ENCODE results near the gene PAK4. TPM values are rescaled to one million over a fixed set of nuclear protein-coding genes. Genes with fewer than 3 reads are reported as not detected.

PAK4 gene
- total and polyA plus RNA-seq, 9 of the 15 experiments (the other 6 are each of a cell fraction or from before 2014, with no cell fraction given), result 0.21 to 33.5 (median 5.8) TPM

DNA sequence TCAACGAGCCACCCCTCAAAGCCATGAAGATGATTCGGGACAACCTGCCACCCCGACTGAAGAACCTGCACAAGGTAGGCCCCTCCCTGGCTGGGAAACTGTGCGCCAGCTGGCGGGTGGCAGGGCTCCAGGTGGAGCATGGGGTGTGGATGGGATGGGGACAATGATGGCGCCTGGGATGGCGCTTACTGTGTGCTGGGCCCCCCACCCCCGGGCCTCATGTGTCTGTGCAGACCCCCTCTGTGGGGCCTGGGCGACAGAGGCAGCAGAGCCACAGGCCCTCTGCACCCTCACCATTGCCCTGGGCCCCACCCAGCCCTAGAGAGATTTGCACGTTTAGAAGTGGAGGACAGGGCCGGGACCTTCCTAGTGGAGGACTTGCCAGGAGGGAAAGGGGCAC lies 52.1 kb downstream of the PAK4 start:
- Histone ChIP-seq H3K4me1 (replicated peaks in 1 of 2; ENCODE audit: control insufficient read depth in 2 of 2, insufficient read depth in 2 of 2, low read length in 2 of 2) (peaks cover 0 to 30% of the 10 kb centered on the region in 2 experiments; a peak in 2 of 5 replicates), H3K9me3 (replicated peaks; ENCODE audit: control insufficient read depth, insufficient read depth, low read depth, low read length) (no peaks in the 10 kb centered on the region), H3K9me1 (ENCODE audit: control insufficient read depth, insufficient read depth, low read length) (no peaks in the 10 kb centered on the region), H3K4me2 (ENCODE audit: insufficient read depth, low read length) (no peak overlapping the region), H3K36me3 (ENCODE audit: control insufficient read depth, insufficient read depth, low read length) (peaks cover 45% of the 10 kb centered on the region; the same call in 2 of the 3 replicates), H3K27me3 (ENCODE audit: control insufficient read depth in 2 of 2, insufficient read depth in 2 of 2, low read length in 2 of 2) (no peaks in the 10 kb centered on the region), H3K27ac (ENCODE audit: extremely low read depth, low read depth, low read length) (no peak overlapping the region), H2AFZ (ENCODE audit: low read depth, low read length) (no peak overlapping the region), H3K4me3 (no peak overlapping the region), H3K9ac (ENCODE audit: insufficient read depth in 1 of 2, low read depth in 2 of 2, low read length in 2 of 2) (no peak overlapping the region), H3K79me2 (ENCODE audit: control insufficient read depth, insufficient read depth, low read length) (no peaks in the 10 kb centered on the region), H4K20me1 (replicated peaks; ENCODE audit: control insufficient read depth, insufficient read depth, low read length) (no peaks in the 10 kb centered on the region)
- CTCF ChIA-PET (ENCODE audit: low intra/inter-chr PET ratio), result no interaction called here
- no TSS peak for BruUV-seq (replicated peaks)
- in situ Hi-C loops (cut with MboI), result no loop called here
- no peak for DNase-seq (ENCODE audit: extremely low read depth in 1 of 4, low spot score in 3 of 4)
- intact Hi-C loops (cut with micrococcal nuclease), result no loop called here
- POLR2A ChIA-PET, result no interaction called here
- FAIRE-seq, result no peak
- 88% methylated on average over 9 of the region's 11 CpGs for WGBS (ENCODE audit: insufficient coverage, low coverage, missing lambda C conversion rate)
- no peak for TF ChIP-seq CCAR2 (IDR thresholded peaks at IDR 0.05; ENCODE audit: low read depth, low read length)
- TF ChIP-seq, protein P1, sequence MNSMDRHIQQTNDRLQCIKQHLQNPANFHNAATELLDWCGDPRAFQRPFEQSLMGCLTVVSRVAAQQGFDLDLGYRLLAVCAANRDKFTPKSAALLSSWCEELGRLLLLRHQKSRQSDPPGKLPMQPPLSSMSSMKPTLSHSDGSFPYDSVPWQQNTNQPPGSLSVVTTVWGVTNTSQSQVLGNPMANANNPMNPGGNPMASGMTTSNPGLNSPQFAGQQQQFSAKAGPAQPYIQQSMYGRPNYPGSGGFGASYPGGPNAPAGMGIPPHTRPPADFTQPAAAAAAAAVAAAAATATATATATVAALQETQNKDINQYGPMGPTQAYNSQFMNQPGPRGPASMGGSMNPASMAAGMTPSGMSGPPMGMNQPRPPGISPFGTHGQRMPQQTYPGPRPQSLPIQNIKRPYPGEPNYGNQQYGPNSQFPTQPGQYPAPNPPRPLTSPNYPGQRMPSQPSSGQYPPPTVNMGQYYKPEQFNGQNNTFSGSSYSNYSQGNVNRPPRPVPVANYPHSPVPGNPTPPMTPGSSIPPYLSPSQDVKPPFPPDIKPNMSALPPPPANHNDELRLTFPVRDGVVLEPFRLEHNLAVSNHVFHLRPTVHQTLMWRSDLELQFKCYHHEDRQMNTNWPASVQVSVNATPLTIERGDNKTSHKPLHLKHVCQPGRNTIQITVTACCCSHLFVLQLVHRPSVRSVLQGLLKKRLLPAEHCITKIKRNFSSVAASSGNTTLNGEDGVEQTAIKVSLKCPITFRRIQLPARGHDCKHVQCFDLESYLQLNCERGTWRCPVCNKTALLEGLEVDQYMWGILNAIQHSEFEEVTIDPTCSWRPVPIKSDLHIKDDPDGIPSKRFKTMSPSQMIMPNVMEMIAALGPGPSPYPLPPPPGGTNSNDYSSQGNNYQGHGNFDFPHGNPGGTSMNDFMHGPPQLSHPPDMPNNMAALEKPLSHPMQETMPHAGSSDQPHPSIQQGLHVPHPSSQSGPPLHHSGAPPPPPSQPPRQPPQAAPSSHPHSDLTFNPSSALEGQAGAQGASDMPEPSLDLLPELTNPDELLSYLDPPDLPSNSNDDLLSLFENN (IDR thresholded peaks at IDR 0.05; ENCODE audit: low read depth in 2 of 2, low read length in 2 of 2), result no peak
- TF ChIP-seq, protein P2, sequence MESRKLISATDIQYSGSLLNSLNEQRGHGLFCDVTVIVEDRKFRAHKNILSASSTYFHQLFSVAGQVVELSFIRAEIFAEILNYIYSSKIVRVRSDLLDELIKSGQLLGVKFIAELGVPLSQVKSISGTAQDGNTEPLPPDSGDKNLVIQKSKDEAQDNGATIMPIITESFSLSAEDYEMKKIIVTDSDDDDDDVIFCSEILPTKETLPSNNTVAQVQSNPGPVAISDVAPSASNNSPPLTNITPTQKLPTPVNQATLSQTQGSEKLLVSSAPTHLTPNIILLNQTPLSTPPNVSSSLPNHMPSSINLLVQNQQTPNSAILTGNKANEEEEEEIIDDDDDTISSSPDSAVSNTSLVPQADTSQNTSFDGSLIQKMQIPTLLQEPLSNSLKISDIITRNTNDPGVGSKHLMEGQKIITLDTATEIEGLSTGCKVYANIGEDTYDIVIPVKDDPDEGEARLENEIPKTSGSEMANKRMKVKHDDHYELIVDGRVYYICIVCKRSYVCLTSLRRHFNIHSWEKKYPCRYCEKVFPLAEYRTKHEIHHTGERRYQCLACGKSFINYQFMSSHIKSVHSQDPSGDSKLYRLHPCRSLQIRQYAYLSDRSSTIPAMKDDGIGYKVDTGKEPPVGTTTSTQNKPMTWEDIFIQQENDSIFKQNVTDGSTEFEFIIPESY (CRISPR knock-in tag; IDR thresholded peaks at IDR 0.05), result 0 out of 2 replicates have a peak, but pooled peaks have one; percentile 33
- ATAC-seq, result no peak
